Lower lobe of right lung (tissue), 2 donors: ENCODE results near the gene ADPRS. TPM values are rescaled to one million over a fixed set of nuclear protein-coding genes. Genes with fewer than 3 reads are reported as not detected.

Source experiments
- ATAC-seq, 2 donors: fragments of 200-7000 bp; cut with Tn5 transposase; one replicate each; pipeline ENCODE4 v1.9.1; 2020 to 2022; ENCODE audit warnings: mild to moderate bottlenecking in 2 of 2, moderate library complexity in 2 of 2
- DNase-seq: peaks from one replicate; pipeline ENCODE4 v3.0.0-alpha.2; 2020
- H3K27ac ChIP-seq: fragments of 200-600 bp; one replicate; pipeline ENCODE4 v1.8.0; 2022
- H3K27me3 ChIP-seq: fragments of 200-600 bp; one replicate; pipeline ENCODE4 v1.8.0; 2022; ENCODE audit warnings: low read depth
- H3K36me3 ChIP-seq: fragments of 200-600 bp; one replicate; pipeline ENCODE4 v1.8.0; 2022; ENCODE audit warnings: mild to moderate bottlenecking
- H3K4me1 ChIP-seq: fragments of 200-600 bp; one replicate; pipeline ENCODE4 v1.8.0; 2022
- H3K4me3 ChIP-seq: fragments of 200-600 bp; one replicate; pipeline ENCODE4 v1.8.0; 2022; ENCODE audit warnings: mild to moderate bottlenecking
- H3K9me3 ChIP-seq: fragments of 200-600 bp; one replicate; pipeline ENCODE4 v1.8.0; 2022
- CTCF ChIP-seq: fragments of 200-600 bp; IDR thresholded peaks from one replicate; pipeline ENCODE4 v1.8.0; 2022; ENCODE audit warnings: antibody characterized with exemption, mild to moderate bottlenecking
- intact Hi-C: fragments of 100-400 bp; cut with DNase I; formaldehyde crosslinking; loops from one replicate; pipeline ENCODE4 v1.11.0; 2022
- total RNA-seq: library from RNA; stranded (reverse); fragmentation: NEBNext Ultra II Directional; extraction: Animal tissue kit (Norgen Biotek cat#: 25700); gene quantifications from one replicate; pipeline ENCODE4 v1.2.1, GENCODE V29; 2021
- donor health status: DM: no; HTN: yes; CAD: no; lungs with severe emphysema.

ADPRS gene
- total RNA-seq, 1 donor from 2014 or later, result 32.4 TPM

DNA sequence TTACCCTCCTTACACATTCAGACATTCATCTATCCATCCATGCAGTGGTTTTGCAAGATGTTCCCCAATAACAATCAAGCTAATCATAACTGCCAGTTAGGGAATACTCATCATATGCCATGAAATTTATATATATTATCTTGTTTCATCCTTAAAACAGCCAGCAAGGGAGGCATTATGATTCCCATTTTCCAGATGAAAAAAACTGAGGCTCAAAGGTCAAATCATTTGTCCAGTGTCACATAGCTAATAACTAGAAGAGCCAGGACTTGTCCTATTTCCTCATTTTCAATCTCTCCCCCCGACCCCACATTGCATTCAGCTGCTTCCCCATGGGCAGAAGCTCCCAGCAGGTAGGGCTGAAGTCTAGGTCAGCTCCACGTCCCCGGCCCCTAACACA, 43.3 kb downstream of the ADPRS start:
- TF ChIP-seq CTCF, result no peak
- Histone ChIP-seq H3K27ac (no peak overlapping the region), H3K4me3 (no peak overlapping the region), H3K4me1 (peaks cover 23% of the 10 kb centered on the region), H3K9me3 (no peaks in the 10 kb centered on the region), H3K36me3 (peaks cover 11% of the 10 kb centered on the region), H3K27me3 (no peaks in the 10 kb centered on the region)
- intact Hi-C loops, result no loop called here
- DNase-seq, result no peak
- no peak for ATAC-seq

DNA sequence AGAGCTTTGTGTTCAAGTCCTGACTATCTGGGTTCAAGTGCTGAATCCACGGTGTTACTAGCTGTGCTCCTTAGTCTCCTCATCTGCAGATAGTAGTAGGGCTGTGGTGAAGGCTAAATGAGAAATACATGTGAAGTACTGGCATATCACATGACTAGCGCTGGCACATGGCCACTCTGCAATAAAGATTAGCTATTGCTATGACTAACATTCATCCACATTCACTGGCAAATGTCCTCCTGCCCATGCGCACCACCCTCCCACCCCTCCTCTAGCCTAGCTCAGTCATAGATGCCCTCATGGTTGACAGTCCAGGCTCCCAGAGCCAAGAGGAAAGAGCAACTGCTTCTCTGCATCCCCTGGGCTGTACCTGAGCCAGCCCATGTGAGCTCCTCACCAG, 44.8 kb downstream of the ADPRS start:
- H3K4me1 ChIP-seq, result peaks cover 23% of the 10 kb centered on the region
- peak; percentile 12 to 54 for ATAC-seq
- H3K9me3 ChIP-seq, result no peaks in the 10 kb centered on the region
- peaks cover 26% of the 10 kb centered on the region for H3K36me3 ChIP-seq
- TF ChIP-seq CTCF, result no peak
- no peak overlapping the region for H3K4me3 ChIP-seq
- no peak for DNase-seq
- no peak overlapping the region for H3K27ac ChIP-seq
- intact Hi-C loops, result no loop called here
- no peaks in the 10 kb centered on the region for H3K27me3 ChIP-seq

DNA sequence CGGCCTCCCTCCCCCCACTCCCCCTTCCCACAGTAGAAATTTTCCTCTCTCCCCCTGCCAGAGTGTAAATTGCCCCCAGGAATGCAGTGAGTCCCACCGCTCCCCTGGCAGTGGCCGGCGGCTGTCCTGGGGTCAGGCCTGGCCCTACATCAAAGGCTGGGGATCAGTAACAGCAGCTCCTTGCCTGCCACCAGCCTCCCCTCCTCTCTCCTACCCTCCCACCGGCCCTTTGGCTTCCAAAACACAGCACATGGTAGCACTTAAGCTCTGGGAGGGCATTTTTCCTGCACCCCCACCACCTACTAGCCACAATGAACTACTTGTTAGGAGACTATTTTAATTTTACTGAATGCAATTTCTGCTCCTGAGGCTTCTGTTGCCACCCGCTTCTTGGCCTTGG, 45.3 kb downstream of the ADPRS start:
- Histone ChIP-seq H3K4me3 (no peak overlapping the region), H3K36me3 (peaks cover 31% of the 10 kb centered on the region), H3K27me3 (no peaks in the 10 kb centered on the region), H3K27ac (no peak overlapping the region), H3K4me1 (peaks cover 23% of the 10 kb centered on the region), H3K9me3 (no peaks in the 10 kb centered on the region)
- no peak for TF ChIP-seq CTCF
- no peak for ATAC-seq
- no peak for DNase-seq
- intact Hi-C loops, result no loop called here

- H3K4me3 ChIP-seq, result no peak overlapping the region
- no peaks in the 10 kb centered on the region for H3K27me3 ChIP-seq
- peak overlapping the region; percentile 18 for H3K27ac ChIP-seq
- peaks cover 23% of the 10 kb centered on the region for H3K4me1 ChIP-seq
- TF ChIP-seq CTCF, result peak; percentile 68
- peaks cover 38% of the 10 kb centered on the region for H3K36me3 ChIP-seq
- intact Hi-C loops, result no loop called here
- no peaks in the 10 kb centered on the region for H3K9me3 ChIP-seq
- no peak for DNase-seq
- ATAC-seq, result peak; percentile 71 to 74
Observed at GRCh38 chr1:36134505-36135329, 46.0 kb downstream of the ADPRS start.

GRCh38 chr1:36135330-36135667, 46.6 kb downstream of the ADPRS start:
- Histone ChIP-seq H3K4me3 (no peak overlapping the region), H3K36me3 (peaks cover 42% of the 10 kb centered on the region), H3K4me1 (peaks cover 23% of the 10 kb centered on the region), H3K27ac (peak overlapping the region; percentile 18), H3K27me3 (no peaks in the 10 kb centered on the region), H3K9me3 (no peaks in the 10 kb centered on the region)
- ATAC-seq (no peak), DNase-seq (no peak)
- intact Hi-C loops, result no loop called here
- no peak for TF ChIP-seq CTCF
